HG02852 (cell line): ENCODE results near the gene SMARCAL1.

ENCODE experiments used
- ATAC-seq: cut with Tn5 transposase; IDR thresholded peaks from one replicate; pipeline ENCODE4 v1.9.1; 2021; ENCODE audit warnings: mild to moderate bottlenecking, moderate library complexity; ENCODE audit not compliant: unreplicated experiment

SMARCAL1 gene

DNA sequence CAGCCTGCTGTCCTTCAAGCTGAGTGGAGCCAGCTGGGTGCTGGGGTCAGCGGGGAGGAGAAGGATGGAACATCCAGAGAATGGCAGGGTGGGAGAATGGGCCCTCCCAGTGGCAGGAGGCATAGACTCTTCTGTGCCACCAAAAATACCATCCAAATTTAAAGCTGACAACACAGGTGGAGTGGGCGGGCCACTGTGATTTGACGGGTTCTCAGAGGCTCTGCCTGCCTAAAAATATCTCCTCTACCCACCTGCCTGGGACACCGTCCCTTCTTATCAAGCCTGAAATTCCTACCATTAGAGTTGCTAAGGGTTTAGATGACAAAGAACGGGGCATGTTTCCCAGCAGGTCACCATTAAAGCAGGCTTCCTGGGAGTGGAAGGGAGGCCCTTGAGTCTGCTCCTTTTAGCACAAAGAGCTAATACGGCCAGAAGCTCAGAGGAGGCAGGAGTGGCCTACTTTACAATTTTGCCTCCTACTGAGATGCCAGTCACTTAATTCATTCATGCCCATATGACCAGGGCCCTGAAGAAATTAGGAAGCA is 20.2 kb upstream of the SMARCAL1 start:
- no peak for ATAC-seq

DNA sequence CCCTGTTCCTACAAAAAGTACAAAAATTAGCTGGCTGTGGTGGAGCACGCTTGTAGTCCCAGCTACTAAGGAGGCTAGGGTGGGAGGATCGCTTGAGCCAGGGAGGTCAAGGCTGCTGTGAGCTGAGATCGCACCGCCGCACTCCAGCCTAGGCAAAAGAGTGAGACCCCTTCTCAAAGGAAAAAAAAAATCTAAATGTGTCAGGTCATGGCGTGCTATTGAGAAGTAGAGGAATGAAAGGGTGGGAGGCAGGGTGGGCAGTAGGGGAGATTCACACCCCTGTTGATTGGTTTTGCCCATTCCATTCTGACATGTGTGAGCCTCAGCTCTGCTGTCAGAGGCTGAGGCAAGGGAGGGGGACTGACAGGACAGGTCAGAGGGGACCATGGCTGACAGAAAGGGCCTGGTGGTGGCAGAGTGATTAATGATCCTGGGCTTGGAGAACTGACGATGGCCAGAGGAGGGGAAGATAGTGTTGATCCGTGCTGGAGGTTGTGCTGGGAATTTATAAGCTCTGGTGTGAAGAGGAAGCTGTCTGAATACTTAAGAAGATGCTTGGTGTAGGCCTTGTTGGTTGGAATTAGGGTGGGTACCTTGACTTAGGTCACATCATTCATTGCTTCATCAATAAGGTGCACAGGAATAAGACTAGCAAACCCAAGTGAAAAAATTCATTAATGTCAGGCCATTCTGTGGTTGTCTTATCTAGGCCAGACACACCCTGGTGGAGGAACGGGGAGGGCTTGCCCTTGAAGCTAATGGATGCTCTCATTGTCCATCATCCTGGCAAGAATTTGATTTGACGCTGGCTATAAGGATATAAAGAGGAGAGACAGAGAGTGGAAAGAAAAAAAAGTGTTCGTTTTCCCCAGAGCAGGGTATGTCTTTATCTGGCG is 19.1 kb upstream of the SMARCAL1 start:
- ATAC-seq, result no peak

DNA sequence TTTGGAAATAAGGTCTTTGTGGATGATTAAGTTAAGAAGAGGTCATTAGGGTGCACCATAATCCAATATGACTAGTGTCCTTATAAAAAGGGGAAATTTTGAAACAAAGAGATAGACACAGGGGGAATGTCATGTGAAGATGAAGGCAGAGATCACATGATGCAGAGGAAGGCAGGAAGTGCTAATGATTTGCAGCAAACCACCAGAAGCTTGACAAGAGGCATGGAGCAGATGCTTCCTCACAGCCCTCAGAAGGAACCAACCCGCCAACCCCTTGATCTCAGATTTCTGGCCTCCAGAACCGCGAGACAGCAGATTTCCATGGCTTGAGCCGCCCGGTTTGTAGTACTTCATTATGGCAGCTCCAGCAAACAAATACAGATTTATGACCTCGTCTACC is 17.4 kb upstream of the SMARCAL1 start:
- no peak for ATAC-seq

DNA sequence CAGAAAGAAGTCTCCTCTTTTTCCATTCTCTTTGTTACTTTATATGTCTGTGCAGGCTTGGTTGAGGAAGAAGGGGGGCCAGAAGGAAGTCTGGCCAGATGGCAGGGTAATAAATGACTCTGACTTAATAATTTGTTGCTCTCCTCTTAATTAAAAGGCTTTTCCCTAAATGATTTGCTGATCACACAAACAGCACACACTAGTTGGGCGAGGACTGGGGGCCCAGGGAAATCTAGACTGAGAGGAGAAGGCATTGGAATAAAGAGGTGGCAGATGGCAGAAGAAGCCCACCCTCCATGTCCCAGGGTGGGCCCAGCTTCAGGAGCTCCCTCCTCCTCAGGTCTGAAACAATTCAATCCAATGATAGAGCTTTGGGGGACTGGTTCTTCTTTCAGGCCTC is 12.7 kb upstream of the SMARCAL1 start:
- ATAC-seq, result no peak

DNA sequence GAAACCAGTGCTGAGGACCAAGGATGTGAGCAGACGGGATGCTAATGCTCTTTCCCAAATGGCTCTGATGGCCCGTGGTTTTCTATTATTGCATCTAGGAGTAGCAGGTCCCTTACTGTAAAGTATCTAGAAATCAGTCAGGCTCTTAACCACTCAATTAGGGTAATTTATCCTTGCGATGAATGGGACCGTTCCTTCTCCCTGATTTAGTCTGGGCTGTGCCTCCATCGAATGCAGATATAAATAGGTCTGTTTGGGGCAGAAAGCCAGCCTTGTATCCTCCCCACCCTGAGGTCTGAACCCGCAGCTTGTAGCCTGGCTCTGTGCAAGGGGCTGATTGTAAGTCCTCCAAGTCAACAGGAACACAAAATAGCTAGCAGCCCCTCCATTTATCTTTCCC is 9.5 kb upstream of the SMARCAL1 start:
- no peak for ATAC-seq

DNA sequence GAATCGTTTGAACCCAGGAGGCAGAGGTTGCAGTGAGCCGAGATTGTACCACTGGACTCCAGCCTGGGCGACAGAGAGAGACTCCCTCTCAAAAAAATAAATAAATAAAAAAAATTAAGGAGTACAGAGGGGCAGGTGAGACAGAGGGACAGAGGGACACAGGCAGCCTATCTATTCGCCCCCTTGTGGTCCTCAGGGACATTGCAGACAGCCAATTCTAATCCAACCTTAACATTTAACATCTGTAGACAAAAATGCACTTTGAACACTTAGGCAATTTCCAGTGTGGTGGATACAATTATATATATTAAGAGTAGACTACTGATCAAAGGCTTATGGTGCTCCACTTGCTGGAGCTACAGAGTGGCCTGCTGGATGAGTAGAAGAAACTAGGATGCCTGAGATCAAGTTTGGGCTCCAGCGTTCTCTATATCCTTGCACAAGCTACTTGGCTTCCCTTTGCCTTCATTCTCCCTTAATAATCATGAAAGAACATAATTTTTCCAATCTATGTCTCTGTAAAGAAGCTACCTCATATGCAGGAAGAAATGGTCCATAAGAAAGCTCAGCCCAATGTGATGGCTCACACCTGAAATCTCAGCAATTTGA is 8.2 kb upstream of the SMARCAL1 start:
- no peak for ATAC-seq

DNA sequence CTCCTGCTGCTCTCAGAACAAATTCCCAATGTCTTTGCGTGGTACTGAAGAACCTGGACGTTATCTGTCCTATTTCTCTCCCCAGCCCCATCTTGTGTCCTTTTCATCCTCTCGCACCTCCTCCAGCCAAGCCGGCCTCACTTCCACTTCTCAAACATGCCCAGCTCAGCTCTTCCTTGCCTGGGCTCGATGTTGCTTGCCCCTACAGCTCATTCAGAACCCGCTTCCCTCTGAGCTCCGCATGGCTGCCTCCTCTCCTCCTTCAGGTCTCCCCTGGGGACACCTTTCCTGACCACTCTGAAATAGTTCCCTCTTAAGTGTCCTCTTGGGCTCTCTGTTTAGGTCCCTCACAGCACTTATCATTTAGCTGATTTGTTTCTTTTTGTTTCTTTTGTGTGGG is 6.7 kb upstream of the SMARCAL1 start:
- no peak for ATAC-seq

DNA sequence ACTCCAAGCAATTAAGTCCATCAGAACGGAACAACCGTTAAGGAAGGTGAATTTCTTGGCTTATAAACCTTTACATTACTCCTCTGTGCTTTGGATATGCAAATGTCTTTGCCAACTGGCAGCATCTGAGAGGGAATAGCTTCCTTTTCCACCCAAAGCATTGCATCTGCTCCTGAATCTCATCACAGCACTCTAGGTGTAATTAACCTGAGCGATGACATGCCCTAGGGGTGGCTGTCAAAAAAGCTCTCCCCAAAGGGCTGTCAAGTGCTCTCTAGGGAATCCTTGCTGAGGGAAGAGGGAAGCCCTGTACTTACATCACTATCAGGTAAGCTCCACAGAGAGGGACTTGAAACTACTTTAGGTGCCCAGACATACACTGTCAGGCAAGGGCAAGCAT is 5.5 kb upstream of the SMARCAL1 start:
- ATAC-seq, result no peak

DNA sequence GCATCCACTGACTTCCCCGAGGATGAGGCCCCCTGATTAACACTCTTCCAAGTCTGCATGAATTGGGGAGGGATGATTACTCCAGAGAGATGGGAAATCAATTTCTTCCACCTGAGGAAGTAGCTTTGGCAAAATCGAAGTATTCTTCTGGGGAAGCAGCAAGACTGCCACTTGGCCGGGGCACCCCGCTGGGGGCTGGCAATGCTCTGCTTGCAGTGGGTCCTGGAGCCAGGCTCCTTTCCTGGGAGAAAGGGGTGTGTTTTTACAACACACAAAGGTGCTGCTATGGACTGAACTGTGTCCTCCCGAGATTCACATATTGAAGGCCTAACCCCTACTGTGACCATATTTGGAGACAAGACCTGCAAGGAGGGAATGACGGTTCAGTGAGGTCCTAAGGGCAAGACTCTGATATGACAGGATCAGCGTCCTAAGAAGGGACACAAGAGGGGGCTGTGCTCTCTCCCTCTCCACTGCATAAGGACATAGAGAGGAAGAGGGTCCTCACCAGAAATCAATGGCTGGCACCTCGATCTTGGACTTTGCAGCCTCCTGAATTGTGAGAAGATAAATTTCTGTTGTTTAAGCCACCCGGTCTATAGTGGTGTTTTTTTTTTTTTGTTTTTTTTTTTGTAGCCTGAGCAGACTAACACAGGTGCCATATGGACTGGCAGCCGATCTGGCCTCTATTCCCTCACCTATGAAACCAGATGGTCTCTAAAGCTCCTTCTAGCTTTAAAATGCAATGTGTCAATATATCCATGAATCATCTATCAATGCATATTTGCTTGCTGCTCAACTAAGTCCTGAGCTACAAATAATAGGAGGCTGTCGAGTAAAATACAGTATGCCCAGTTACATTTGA is 3.6 kb upstream of the SMARCAL1 start:
- ATAC-seq, result no peak

DNA sequence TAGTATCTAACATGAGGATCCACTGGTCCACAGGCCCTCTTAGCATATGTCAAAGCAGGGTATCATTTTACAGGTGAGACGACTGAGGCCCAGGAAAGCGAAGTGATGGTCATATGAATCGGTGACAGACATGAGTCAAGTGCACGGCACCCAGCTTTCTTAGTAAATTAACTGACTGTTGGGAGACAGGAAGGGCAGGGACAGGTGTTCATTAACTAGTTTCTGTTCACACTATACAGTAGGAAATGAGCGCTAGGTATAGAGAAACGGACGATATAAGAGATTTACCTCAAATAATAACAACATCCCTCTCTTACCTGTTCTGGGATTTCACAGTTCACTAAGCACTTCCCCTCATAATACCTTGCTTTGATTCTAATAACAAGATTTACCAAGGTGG is 1.7 kb upstream of the SMARCAL1 start:
- no peak for ATAC-seq

DNA sequence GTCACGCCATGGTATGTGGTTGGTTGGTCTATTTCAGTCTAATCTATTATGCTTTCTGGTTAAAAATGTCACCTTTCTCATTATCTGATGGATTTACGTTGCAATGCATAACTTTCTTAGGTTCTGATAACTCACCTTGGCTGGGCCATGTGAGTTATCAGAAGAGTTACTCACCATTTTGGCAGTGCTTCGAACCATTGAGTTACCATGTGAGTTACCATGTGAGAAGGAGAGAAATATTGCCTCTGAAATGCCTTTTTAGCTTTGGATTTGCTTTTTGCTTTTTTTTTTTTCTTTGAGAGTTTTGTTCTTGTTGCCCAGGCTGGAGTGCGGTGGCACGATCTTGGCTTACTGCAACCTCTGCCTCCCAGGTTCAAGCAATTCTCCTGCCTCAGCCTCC is 1.6 kb downstream of the SMARCAL1 start:
- ATAC-seq, result no peak

DNA sequence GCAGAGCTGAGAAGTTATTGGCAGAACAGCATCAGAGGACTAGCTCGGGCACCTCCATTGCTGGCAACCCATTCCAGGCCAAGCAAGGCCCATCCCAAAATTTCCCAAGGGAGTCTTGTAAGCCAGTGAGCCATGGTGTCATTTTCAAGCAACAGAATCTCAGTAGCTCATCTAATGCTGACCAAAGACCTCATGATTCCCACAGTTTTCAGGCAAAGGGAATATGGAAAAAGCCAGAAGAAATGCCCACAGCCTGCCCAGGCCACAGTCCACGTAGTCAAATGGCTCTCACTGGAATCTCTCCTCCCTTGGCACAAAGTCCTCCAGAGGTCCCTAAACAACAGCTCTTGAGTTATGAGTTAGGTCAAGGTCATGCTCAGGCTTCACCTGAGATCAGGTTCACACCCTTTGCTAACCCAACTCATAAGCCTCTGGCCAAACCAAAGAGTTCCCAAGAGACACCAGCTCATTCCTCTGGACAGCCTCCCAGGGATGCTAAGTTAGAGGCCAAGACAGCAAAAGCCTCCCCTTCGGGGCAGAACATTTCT is 2.6 kb downstream of the SMARCAL1 start:
- no peak for ATAC-seq

DNA sequence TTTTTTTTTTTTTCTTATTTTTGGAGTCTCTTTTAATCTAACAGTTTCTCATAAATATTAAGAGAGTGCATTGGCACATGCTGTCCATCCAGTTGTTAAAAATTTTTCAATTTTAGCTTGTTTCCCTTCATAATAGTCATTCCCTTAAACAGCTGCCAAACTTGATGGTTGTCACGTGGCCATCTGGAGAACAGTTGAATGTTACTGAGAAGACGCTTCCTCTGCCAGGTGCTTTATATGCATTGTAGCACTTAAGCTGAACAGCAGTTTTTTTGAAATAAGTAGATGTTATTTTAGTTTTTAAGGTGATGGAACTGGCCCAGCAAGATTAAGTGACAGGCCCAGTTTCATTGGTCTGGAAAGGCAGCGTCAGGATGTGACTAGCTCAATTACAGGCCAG is 3.3 kb downstream of the SMARCAL1 start:
- no peak for ATAC-seq

DNA sequence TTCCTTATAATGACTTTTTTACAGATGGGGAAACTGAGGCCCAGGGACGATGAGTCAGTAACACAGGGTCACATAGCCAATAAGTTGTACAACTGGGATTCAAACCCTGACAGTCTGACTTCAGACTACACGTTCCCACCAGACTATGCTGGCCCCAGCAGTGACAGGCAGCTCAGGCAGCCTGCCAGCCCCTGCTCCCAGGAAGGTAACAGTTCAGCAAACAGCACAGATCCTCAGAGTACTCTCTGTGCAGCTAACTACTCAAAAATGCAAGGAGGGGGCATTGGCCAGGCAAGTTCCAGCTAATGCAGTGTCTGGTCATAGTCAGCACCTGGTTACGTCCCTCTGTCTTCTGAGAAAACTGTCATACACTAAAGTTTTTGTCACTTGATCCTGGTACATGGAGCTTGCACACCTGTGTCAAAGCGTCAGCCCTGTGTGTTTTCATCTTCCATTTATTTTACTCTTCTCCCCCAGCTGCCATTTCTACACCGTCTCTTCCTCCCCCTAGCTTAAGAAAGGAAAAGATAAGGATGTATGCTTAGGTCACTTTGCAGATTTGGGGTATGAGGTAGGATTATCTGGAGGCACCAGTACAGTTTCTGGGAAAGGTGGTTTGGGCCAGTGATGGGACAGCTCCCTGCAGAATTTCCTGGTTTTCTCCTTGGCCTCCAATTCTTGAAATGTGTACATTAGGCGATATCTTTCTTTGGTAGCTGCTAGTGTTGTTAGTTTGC is 4.5 kb downstream of the SMARCAL1 start:
- ATAC-seq, result no peak

DNA sequence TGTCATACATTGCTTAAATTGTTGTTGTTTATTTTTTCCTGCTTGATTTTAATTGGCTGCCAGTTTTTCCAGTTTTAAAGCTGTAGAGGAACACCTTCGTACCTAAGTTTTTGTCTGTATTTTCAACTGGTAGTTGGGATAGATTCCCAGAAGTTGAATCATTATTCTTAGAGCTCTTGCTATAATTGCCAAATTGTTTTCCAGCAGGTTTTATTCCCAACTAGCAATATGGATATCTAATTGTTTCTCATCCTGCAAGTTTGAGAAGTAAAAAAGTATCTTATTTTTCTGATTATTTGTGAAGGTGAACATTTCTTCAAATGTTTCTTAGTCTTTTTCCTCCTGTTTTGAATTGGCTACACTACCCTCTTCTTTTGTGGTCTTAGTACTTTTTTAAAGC is 6.7 kb downstream of the SMARCAL1 start:
- ATAC-seq, result no peak

DNA sequence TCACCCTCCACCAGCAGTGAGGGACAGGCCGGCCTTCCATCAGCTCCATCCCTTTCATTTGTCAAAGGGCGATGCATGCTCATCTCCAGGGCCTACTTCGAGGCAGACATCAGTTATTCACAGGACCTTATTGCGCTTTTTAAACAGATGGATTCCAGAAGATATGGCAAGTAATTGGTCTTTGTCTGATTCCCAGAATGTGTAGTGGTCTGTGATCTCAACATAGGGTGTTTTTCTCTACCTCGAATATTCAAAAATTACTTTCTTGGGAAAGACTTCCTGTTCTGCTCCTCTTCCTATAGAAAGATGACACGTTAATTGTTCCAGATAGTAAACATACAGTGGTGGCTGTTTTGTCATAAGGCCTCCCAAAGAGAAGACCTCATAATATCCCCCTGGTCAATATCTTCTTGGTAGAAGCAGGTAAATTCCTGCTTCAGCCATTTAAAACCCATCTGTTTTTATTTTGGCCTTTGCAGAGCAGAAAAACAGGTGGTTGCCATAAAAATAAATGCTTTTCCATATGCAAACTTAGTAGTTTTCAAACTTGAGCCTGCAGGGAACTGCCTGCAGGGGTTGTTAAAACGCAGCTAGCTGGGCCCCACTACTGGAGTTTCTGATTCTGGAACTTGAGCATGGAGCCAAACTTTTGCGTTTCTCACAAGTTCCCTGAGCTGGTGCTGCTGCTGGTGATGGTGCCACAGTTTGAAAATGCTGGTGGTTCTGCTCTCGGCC is 8.2 kb downstream of the SMARCAL1 start:
- no peak for ATAC-seq

DNA sequence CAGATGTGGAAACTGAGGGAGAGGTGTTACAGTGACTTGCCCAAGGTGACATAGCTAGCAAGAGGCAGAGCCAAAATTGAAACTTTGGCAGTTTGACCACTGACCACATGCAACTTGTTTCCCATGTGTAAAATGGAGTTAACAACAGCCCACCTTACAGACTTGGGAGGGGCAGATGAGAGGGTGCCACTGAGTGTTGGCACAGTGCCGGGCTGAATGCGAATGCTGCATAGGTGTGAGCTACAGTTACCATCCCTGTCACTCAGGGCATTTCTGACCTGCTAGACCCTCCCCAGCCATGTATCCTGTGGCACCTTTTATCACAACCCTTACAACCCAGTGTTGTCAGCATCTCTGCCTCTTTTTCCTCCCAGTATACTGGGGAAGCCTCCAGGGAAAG is 10.8 kb downstream of the SMARCAL1 start:
- no peak for ATAC-seq

DNA sequence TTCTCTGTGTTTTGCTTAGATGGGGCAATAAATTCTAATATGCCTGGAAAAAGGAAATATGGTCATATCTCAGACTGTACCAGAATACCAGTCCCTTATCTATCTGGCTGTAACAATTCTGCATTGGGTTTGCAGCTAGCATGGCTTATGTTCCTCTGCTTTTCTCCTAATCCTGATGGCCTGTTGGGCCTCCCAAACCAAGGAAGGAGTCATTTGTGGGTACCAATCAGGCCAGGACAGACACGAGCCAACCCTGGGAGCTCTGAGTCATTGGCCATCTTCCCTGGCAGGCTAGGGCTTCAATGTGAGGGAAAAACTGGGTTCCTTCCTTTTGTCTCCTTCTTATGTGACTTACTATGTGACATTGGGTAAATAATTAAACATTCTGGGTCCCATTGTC is 12.0 kb downstream of the SMARCAL1 start:
- ATAC-seq, result no peak

DNA sequence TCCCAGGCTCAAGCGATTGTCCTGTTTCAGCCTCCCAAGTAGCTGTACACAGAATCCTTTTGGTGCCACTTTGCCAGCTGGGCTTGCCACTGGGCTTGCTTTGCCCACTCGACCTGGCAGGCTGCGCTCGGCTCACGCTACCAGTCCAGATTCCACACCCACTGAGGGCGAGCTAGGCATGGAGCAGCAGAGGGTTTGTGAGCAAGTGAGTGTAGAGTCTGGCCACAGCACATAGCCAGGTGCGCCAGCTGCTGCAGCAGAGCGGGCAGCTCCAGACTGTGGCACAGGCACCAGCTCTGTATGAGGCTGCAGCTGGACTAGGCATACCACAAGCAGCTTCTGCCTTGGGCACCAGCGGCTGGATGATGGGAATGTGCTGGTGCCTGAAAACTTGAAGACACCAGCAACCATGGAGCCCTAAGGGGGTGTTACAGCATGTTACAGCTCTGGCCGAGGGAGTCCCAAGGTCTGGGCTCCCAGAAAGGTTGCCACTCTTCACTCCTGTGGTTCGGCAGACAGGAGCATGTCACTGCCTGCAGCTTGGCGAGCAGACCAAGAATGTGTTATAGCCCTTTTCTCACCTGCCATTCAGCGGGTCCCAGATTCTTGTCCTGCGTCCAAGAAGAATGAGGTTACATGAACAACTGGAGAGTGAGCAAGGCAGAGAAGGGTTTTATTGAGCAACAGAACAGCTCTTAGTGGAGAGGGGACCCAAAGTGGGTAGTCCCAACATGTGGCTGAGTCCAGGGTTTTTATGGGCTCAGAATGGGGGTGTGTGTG is 12.9 kb downstream of the SMARCAL1 start:
- ATAC-seq, result no peak
